ENCODE measurements around the gene PDE1C. TPM values are rescaled to one million over a fixed set of nuclear protein-coding genes. Genes with fewer than 3 reads are reported as not detected.

The PDE1C gene
- total RNA-seq (not detected), total RNA-seq (0 to 0.15 (median 0) reads per million in 29 experiments)
- total RNA-seq (2013) = 0.11 TPM

DNA sequence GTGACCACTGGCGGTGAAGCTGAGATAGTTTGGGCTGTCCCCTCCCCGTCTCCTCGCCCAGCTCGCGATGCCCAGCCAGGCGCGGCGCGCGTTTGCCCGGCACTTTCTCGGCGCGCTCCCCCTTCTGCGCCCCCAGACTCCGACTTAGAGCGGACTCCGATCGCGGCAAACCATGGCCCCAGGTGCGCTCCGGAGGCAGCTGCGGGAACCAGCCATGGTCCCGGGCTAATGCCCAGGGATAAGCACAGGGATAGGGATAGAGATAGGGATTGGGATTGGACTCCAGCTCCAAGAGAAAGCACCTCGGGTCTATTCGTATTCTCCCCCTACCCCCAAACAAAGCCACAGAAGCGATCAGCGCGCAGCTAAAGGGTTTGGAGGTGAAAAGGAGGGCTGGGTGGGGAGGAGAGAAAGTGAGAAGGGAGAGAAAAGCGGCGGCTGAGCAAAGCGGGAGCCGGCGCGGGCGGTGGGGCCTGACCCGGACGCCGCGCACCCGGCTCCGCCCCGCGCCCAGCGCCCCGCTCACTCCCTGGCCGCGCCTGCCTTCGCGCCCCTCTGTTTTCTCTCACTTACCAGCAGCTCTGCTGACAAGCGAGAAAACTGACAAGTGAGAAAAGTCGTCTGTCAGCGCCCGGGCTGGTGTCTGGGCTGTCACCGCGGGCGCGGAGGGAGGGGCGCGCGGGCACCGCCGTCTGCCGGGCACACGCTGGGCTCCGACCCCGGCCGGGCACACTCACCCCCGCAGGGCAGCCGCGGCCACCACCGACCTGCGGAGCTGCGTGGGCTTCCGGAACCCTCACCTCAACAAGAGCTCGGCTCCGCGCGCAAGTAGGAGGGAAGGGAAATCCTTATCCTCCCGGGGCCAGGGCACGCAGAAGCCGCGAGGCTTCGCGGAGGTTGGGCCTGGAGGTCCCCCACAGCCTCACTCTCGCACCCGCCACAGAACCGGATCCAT lies at the start of gene PDE1C:
Gene PDE1C, minus strand, starts transcription at position 2 of the 955 bp plus-strand sequence.
- no peak for DNase-seq
- no peak within 1 kb of the TSS for H3K4me3 ChIP-seq (ENCODE audit: control insufficient read depth in 1 of 2, extremely low read depth in 1 of 2, low read length in 1 of 2)
- H3K9me3 ChIP-seq = no peaks in the 10 kb centered on the region
- Mint-ChIP-seq H3K27me3 (peaks cover 18 to 23% of the 10 kb centered on the region in 2 donors), H3K4me3 (no peak within 1 kb of the TSS), H3K27ac (no peak within 1 kb of the TSS), H3K4me1 (no peaks in the 10 kb centered on the region), H3K36me3 (no peaks in the 10 kb centered on the region), H3K9me3 (peaks cover 3 to 10% (median 3%) of the 10 kb centered on the region in 3 donors)
- no peaks in the 10 kb centered on the region for H3K4me1 ChIP-seq (ENCODE audit: control insufficient read depth in 1 of 2, extremely low read depth in 1 of 2, insufficient read depth in 2 of 2, low read length in 2 of 2)
- WGBS (ENCODE audit: insufficient coverage) = 5% methylated on average over 68 of the region's 88 CpGs
- ATAC-seq (replicated peaks in 1 of 4) = no peak
- H3K27ac ChIP-seq (ENCODE audit: low read length) = no peak within 1 kb of the TSS
- POLR2A ChIA-PET = no interaction called here
- H3K36me3 ChIP-seq (ENCODE audit: control insufficient read depth in 2 of 2, extremely low read depth in 1 of 2, insufficient read depth in 1 of 2, low read length in 1 of 2) = no peaks in the 10 kb centered on the region
- CTCF ChIA-PET = interaction anchor here in 1 of 2 donors (0.6 kb wide), 1 partner anchor 30 kb away, joined by 3 read pairs; no protein-coding TSS in a partner anchor
- H3K27me3 ChIP-seq (replicated peaks in 1 of 2; ENCODE audit: control insufficient read depth in 2 of 2, extremely low read depth in 1 of 2, insufficient read depth in 2 of 2, low read length in 1 of 2) = peaks cover 2 to 12% of the 10 kb centered on the region in 2 experiments

DNA sequence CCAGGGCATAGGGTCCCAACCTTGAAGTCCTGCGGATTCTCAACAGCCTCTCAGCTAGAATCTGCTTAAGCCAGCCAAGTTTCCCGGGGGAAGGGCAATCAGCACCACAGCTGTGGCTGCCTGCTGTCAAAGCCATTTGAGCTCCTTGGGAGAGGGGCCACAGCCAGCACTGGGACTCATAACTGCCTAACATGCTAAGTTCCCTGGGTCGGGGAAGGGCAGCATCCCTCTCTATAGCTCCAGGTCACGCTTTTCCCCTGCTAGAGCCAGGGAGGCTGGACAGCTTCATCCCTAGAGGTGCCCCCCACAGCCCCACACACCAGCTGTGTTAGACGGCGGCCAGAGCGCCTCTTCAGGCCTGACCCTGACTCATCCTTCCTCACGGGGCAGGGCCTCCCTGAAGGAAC lies 49.6 kb upstream of the PDE1C start:
- Mint-ChIP-seq H3K27ac (no peak overlapping the region), H3K4me3 (no peak overlapping the region), H3K36me3 (no peaks in the 10 kb centered on the region), H3K9me3 (peaks cover 17 to 26% (median 20%) of the 10 kb centered on the region in 3 donors), H3K27me3 (no peaks in the 10 kb centered on the region), H3K4me1 (no peaks in the 10 kb centered on the region)
- no peak overlapping the region for H3K4me3 ChIP-seq (ENCODE audit: control insufficient read depth in 1 of 2, extremely low read depth in 1 of 2, low read length in 1 of 2)
- DNase-seq (no peak), ATAC-seq (replicated peaks in 1 of 4) (no peak)
- POLR2A ChIA-PET = no interaction called here
- H3K27ac ChIP-seq (ENCODE audit: low read length) = no peak overlapping the region
- no peaks in the 10 kb centered on the region for H3K9me3 ChIP-seq
- H3K27me3 ChIP-seq (replicated peaks in 1 of 2; ENCODE audit: control insufficient read depth in 2 of 2, extremely low read depth in 1 of 2, insufficient read depth in 2 of 2, low read length in 1 of 2) = no peaks in the 10 kb centered on the region
- no peaks in the 10 kb centered on the region for H3K36me3 ChIP-seq (ENCODE audit: control insufficient read depth in 2 of 2, extremely low read depth in 1 of 2, insufficient read depth in 1 of 2, low read length in 1 of 2)
- H3K4me1 ChIP-seq (ENCODE audit: control insufficient read depth in 1 of 2, extremely low read depth in 1 of 2, insufficient read depth in 2 of 2, low read length in 2 of 2) = no peaks in the 10 kb centered on the region
- CTCF ChIA-PET = no interaction called here
- WGBS (ENCODE audit: insufficient coverage) = 81% methylated on average over 8 of the region's 8 CpGs

DNA sequence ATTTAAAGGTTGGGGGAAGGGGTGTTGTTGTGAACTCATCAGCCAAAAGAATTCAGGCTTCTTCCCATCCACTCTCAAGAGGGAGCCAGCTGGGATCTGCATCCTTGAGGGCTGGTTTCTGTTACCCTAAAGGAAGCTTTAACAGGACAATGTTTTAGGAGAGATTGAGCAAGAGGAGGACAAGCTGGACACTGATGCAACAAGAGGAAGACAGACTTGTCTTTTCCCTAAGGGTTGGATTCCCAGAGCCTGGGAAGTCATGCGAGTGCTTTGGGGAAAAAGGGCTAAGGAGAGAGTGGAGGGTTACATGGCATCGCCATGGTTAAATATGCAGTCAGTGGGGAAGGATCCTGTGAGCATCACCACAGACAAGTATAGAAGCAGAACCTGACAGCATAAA lies 47.6 kb upstream of the PDE1C start:
- 86% methylated on average over 2 of the region's 2 CpGs for WGBS (ENCODE audit: insufficient coverage)
- Histone ChIP-seq H3K4me3 (ENCODE audit: control insufficient read depth in 1 of 2, extremely low read depth in 1 of 2, low read length in 1 of 2) (no peak overlapping the region), H3K4me1 (ENCODE audit: control insufficient read depth in 1 of 2, extremely low read depth in 1 of 2, insufficient read depth in 2 of 2, low read length in 2 of 2) (no peaks in the 10 kb centered on the region), H3K9me3 (no peaks in the 10 kb centered on the region), H3K36me3 (ENCODE audit: control insufficient read depth in 2 of 2, extremely low read depth in 1 of 2, insufficient read depth in 1 of 2, low read length in 1 of 2) (no peaks in the 10 kb centered on the region), H3K27ac (ENCODE audit: low read length) (no peak overlapping the region), H3K27me3 (replicated peaks in 1 of 2; ENCODE audit: control insufficient read depth in 2 of 2, extremely low read depth in 1 of 2, insufficient read depth in 2 of 2, low read length in 1 of 2) (no peaks in the 10 kb centered on the region)
- no peaks in the 10 kb centered on the region for H3K36me3 Mint-ChIP-seq
- ATAC-seq (replicated peaks in 1 of 4) (no peak), DNase-seq (no peak)
- POLR2A ChIA-PET = no interaction called here
- H3K27me3 Mint-ChIP-seq = no peaks in the 10 kb centered on the region
- H3K9me3 Mint-ChIP-seq = peaks cover 8 to 18% (median 10%) of the 10 kb centered on the region in 3 donors
- no peak overlapping the region for H3K27ac Mint-ChIP-seq
- H3K4me3 Mint-ChIP-seq = no peak overlapping the region
- no peaks in the 10 kb centered on the region for H3K4me1 Mint-ChIP-seq
- CTCF ChIA-PET = no interaction called here

DNA sequence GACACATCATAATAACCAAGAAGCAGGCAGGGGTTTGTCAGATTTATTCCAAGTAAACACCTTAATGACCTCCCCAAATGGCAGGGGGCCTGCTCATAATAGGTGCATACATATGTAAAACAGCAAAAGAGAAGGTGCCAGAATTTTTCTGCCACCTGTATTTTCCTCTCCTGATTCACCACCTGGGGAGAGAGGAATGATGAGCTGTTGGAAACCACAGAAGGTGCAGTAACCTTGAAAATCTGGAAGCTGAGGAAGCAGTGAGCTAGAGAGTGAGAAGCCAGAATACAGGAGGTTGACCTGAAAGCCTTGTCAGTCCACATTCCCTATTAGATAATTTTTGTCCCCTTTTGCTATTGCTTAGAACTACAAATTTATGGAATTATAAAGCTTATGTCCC lies 46.2 kb upstream of the PDE1C start:
- ATAC-seq (replicated peaks in 1 of 4) (no peak), DNase-seq (no peak)
- Mint-ChIP-seq H3K36me3 (no peaks in the 10 kb centered on the region), H3K4me1 (no peaks in the 10 kb centered on the region), H3K27me3 (no peaks in the 10 kb centered on the region), H3K9me3 (peaks cover 9 to 21% (median 12%) of the 10 kb centered on the region in 3 donors), H3K4me3 (no peak overlapping the region), H3K27ac (no peak overlapping the region)
- CTCF ChIA-PET = no interaction called here
- Histone ChIP-seq H3K36me3 (ENCODE audit: control insufficient read depth in 2 of 2, extremely low read depth in 1 of 2, insufficient read depth in 1 of 2, low read length in 1 of 2) (no peaks in the 10 kb centered on the region), H3K4me1 (ENCODE audit: control insufficient read depth in 1 of 2, extremely low read depth in 1 of 2, insufficient read depth in 2 of 2, low read length in 2 of 2) (no peaks in the 10 kb centered on the region), H3K4me3 (ENCODE audit: control insufficient read depth in 1 of 2, extremely low read depth in 1 of 2, low read length in 1 of 2) (no peak overlapping the region), H3K27ac (ENCODE audit: low read length) (no peak overlapping the region), H3K27me3 (replicated peaks in 1 of 2; ENCODE audit: control insufficient read depth in 2 of 2, extremely low read depth in 1 of 2, insufficient read depth in 2 of 2, low read length in 1 of 2) (no peaks in the 10 kb centered on the region), H3K9me3 (no peaks in the 10 kb centered on the region)
- POLR2A ChIA-PET = no interaction called here

GRCh38 chr7:32115831-32116230 lies 45.6 kb upstream of the PDE1C start:
- Histone ChIP-seq H3K4me1 (ENCODE audit: control insufficient read depth in 1 of 2, extremely low read depth in 1 of 2, insufficient read depth in 2 of 2, low read length in 2 of 2) (no peaks in the 10 kb centered on the region), H3K9me3 (no peaks in the 10 kb centered on the region), H3K27me3 (replicated peaks in 1 of 2; ENCODE audit: control insufficient read depth in 2 of 2, extremely low read depth in 1 of 2, insufficient read depth in 2 of 2, low read length in 1 of 2) (no peaks in the 10 kb centered on the region), H3K4me3 (ENCODE audit: control insufficient read depth in 1 of 2, extremely low read depth in 1 of 2, low read length in 1 of 2) (no peak overlapping the region), H3K36me3 (ENCODE audit: control insufficient read depth in 2 of 2, extremely low read depth in 1 of 2, insufficient read depth in 1 of 2, low read length in 1 of 2) (no peaks in the 10 kb centered on the region), H3K27ac (ENCODE audit: low read length) (no peak overlapping the region)
- H3K27ac Mint-ChIP-seq = no peak overlapping the region
- no CpG with 5 or more reads among the region's 1 CpG for WGBS (ENCODE audit: insufficient coverage)
- H3K27me3 Mint-ChIP-seq = no peaks in the 10 kb centered on the region
- no peaks in the 10 kb centered on the region for H3K36me3 Mint-ChIP-seq
- no peak for DNase-seq
- POLR2A ChIA-PET = no interaction called here
- CTCF ChIA-PET = no interaction called here
- H3K9me3 Mint-ChIP-seq = peaks cover 15 to 18% (median 17%) of the 10 kb centered on the region in 3 donors
- H3K4me1 Mint-ChIP-seq = no peaks in the 10 kb centered on the region
- no peak for ATAC-seq (replicated peaks in 1 of 4)
- H3K4me3 Mint-ChIP-seq = no peak overlapping the region

DNA sequence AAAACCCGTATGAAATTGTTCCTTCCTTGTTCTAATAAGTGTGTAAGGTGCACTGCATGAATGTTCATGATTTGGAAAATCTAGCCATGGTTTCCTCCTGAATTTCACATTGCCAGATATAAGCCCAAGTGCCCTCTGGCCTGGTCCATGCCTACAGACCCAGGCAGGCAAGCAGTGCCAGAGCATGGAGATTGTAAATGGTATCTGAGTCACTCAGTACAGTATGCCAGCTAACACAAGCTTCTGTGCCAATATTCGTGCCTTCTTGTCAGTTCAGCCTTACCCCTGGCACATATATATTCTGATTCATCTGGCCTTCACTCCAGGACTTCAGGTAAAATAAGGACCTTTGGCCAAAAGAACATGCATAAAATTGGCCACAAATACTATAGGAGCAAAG lies 38.4 kb upstream of the PDE1C start:
- H3K27me3 ChIP-seq (replicated peaks in 1 of 2; ENCODE audit: control insufficient read depth in 2 of 2, extremely low read depth in 1 of 2, insufficient read depth in 2 of 2, low read length in 1 of 2) = no peaks in the 10 kb centered on the region
- Mint-ChIP-seq H3K4me1 (no peaks in the 10 kb centered on the region), H3K9me3 (peaks cover 22 to 44% (median 26%) of the 10 kb centered on the region in 3 donors), H3K4me3 (no peak overlapping the region), H3K27me3 (no peaks in the 10 kb centered on the region), H3K27ac (no peak overlapping the region), H3K36me3 (no peaks in the 10 kb centered on the region)
- no peak overlapping the region for H3K27ac ChIP-seq (ENCODE audit: low read length)
- no peaks in the 10 kb centered on the region for H3K36me3 ChIP-seq (ENCODE audit: control insufficient read depth in 2 of 2, extremely low read depth in 1 of 2, insufficient read depth in 1 of 2, low read length in 1 of 2)
- ChIA-PET POLR2A (no interaction called here), CTCF (no interaction called here)
- DNase-seq = no peak
- no peaks in the 10 kb centered on the region for H3K9me3 ChIP-seq
- no CpG with 5 or more reads among the region's 2 CpGs for WGBS (ENCODE audit: insufficient coverage)
- ATAC-seq (replicated peaks in 1 of 4) = no peak
- no peaks in the 10 kb centered on the region for H3K4me1 ChIP-seq (ENCODE audit: control insufficient read depth in 1 of 2, extremely low read depth in 1 of 2, insufficient read depth in 2 of 2, low read length in 2 of 2)
- no peak overlapping the region for H3K4me3 ChIP-seq (ENCODE audit: control insufficient read depth in 1 of 2, extremely low read depth in 1 of 2, low read length in 1 of 2)
